Measurements from ENCODE around the gene NUBP1.
"Not testable (repeated sequence)": the region's sequence is repeated elsewhere in the genome, so short reads cannot be mapped to it uniquely, and the experiment has no call there.

NUBP1 gene

GRCh38 chr16:10752843-10753523 is 9.3 kb downstream of the NUBP1 start:
- DNase-seq, result no peak

- DNase-seq, result no peak
Observed at GRCh38 chr16:10753670-10754069, 10.0 kb downstream of the NUBP1 start.

- no peak for DNase-seq
Observed at GRCh38 chr16:10754941-10755340, 11.3 kb downstream of the NUBP1 start.

- DNase-seq, result no peak
Observed at GRCh38 chr16:10756574-10756973, 12.9 kb downstream of the NUBP1 start.

- DNase-seq, result no peak
Observed at GRCh38 chr16:10760858-10761257, 17.2 kb downstream of the NUBP1 start.

- no peak for DNase-seq
Observed at GRCh38 chr16:10761373-10761772, 17.7 kb downstream of the NUBP1 start.

- DNase-seq, result no peak
Observed at GRCh38 chr16:10762336-10763016, 18.8 kb downstream of the NUBP1 start.

- DNase-seq, result no peak
Observed at GRCh38 chr16:10763456-10763855, 19.8 kb downstream of the NUBP1 start.

GRCh38 chr16:10765772-10766171 is 22.1 kb downstream of the NUBP1 start:
- no peak for DNase-seq

- no peak for DNase-seq
Observed at GRCh38 chr16:10767127-10767526, 23.5 kb downstream of the NUBP1 start.

GRCh38 chr16:10769381-10769780 is 25.7 kb downstream of the NUBP1 start:
- DNase-seq, result no peak

GRCh38 chr16:10770907-10771306 is 27.3 kb downstream of the NUBP1 start:
- DNase-seq, result no peak

- no peak for DNase-seq
Observed at GRCh38 chr16:10776280-10776679, 32.6 kb downstream of the NUBP1 start.

- DNase-seq, result not testable (repeated sequence)
Observed at GRCh38 chr16:10776923-10777322, 33.3 kb downstream of the NUBP1 start.

GRCh38 chr16:10777356-10777755 is 33.7 kb downstream of the NUBP1 start:
- DNase-seq, result no peak

- not testable (repeated sequence) for DNase-seq
Observed at GRCh38 chr16:10779908-10780307, 36.3 kb downstream of the NUBP1 start.

GRCh38 chr16:10780628-10781027 is 37.0 kb downstream of the NUBP1 start:
- DNase-seq, result no peak

GRCh38 chr16:10782628-10783027 is 39.0 kb downstream of the NUBP1 start:
- DNase-seq, result no peak

GRCh38 chr16:10787304-10787703 is 43.7 kb downstream of the NUBP1 start:
- no peak for DNase-seq

GRCh38 chr16:10788630-10789029 is 45.0 kb downstream of the NUBP1 start:
- not testable (repeated sequence) for DNase-seq

GRCh38 chr16:10791048-10791447 is 47.4 kb downstream of the NUBP1 start:
- no peak for DNase-seq

GRCh38 chr16:10799736-10800135 is 56.1 kb downstream of the NUBP1 start:
- no peak for DNase-seq

- DNase-seq, result no peak
Observed at GRCh38 chr16:10805334-10805733, 61.7 kb downstream of the NUBP1 start.

- no peak for DNase-seq
Observed at GRCh38 chr16:10806698-10807097, 63.1 kb downstream of the NUBP1 start.

- DNase-seq, result no peak
Observed at GRCh38 chr16:10808218-10808617, 64.6 kb downstream of the NUBP1 start.

Data from stimulated activated CD4-positive, alpha-beta T cell treated with anti-CD3 and anti-CD28 coated beads, Interleukin-1b, Interleukin-23, amount 100 ng/mL, for 48 hours (primary cell).